Measurements from ENCODE around the gene USP50. TPM values are rescaled to one million over a fixed set of nuclear protein-coding genes. Genes with fewer than 3 reads are reported as not detected.

Gene USP50
- total RNA-seq = 1 to 10 TPM in 1 of 4 donors, not detected in 3; 1.1 TPM
- under 1 TPM in 2 of 3 donors, not detected in 1; 0.04 to 0.12 TPM for polyA plus RNA-seq
- long read RNA-seq, donor 1 = 0 reads
- long read RNA-seq, donor 2 = 0 reads

DNA sequence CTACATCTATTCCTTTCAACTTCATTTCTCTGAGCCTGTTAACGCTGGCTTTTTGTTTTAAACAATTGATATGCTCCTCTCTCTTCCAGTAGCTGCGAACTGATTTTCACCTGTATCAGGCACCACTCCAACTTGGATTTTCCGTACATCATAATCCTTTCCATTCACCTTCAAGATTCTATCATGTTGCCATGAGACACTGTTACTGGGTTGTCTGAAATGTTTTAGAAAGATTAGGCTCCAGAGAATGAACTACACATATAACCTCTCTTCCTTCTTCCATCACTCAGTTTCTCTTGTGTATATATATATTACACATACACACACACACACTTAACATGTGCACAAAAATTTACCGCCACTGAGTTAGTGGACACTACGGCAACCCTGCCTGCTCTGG lies at the start of gene USP50:
TSS of gene USP50 (minus strand) at position 101 of the 400 bp plus-strand sequence. CDS start 141 bp downstream, outside the sequence.
- Histone ChIP-seq H3K27me3 (ENCODE audit: insufficient read depth in 3 of 3, low read length in 2 of 3) (peaks cover 0 to 1% (median 0%) of the 10 kb centered on the region in 3 donors), H3K27ac (no peak within 1 kb of the TSS), H3K9me3 (no peaks in the 10 kb centered on the region), H3K36me3 (ENCODE audit: insufficient read depth in 1 of 2, low read depth in 1 of 2) (no peaks in the 10 kb centered on the region), H3K4me3 (no peak within 1 kb of the TSS), H3K4me1 (no peaks in the 10 kb centered on the region)
- intact Hi-C loops (cut with DNase I) = no loop called here
- 84 to 91% (median 88%) methylated on average over 5 of the region's 5 CpGs for WGBS, 3 donors
- no peak for DNase-seq
- ATAC-seq = no peak
- TF ChIP-seq, protein P1, sequence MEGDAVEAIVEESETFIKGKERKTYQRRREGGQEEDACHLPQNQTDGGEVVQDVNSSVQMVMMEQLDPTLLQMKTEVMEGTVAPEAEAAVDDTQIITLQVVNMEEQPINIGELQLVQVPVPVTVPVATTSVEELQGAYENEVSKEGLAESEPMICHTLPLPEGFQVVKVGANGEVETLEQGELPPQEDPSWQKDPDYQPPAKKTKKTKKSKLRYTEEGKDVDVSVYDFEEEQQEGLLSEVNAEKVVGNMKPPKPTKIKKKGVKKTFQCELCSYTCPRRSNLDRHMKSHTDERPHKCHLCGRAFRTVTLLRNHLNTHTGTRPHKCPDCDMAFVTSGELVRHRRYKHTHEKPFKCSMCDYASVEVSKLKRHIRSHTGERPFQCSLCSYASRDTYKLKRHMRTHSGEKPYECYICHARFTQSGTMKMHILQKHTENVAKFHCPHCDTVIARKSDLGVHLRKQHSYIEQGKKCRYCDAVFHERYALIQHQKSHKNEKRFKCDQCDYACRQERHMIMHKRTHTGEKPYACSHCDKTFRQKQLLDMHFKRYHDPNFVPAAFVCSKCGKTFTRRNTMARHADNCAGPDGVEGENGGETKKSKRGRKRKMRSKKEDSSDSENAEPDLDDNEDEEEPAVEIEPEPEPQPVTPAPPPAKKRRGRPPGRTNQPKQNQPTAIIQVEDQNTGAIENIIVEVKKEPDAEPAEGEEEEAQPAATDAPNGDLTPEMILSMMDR (IDR thresholded peaks at IDR 0.05) = no peak

DNA sequence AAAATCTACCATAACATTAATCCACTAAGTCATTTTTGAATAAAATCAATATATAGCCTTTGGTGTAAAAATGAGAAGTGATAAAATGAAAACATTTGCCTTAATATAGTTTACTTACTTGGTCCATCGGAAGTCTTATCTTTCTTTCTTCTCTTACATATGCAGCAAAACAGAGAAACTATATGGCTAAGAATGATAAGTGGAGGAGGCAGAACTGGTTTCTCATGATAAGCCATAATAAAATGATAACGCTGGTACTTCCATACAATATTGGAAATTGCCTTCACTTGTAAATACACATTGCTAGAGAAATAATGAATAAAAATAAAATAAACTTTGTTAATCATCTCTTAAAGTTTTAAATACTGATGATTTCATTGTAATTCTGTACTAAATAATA lies 47.8 kb upstream of the USP50 start:
- no peaks in the 10 kb centered on the region for H3K4me1 ChIP-seq
- ATAC-seq (no peak), DNase-seq (no peak)
- no peak overlapping the region for H3K27ac ChIP-seq
- H3K4me3 ChIP-seq = no peak overlapping the region
- 93 to 100% (median 98%) methylated on average over 2 of the region's 2 CpGs for WGBS, 3 donors
- H3K9me3 ChIP-seq = no peaks in the 10 kb centered on the region
- intact Hi-C loops (cut with DNase I) = loop anchor here in 1 of 2 donors (10.0 kb wide), 1 partner anchor 120 kb away; no protein-coding TSS in a partner anchor
- peaks cover 5 to 99% of the 10 kb centered on the region in 2 donors for H3K36me3 ChIP-seq (ENCODE audit: insufficient read depth in 1 of 2, low read depth in 1 of 2)
- H3K27me3 ChIP-seq (ENCODE audit: insufficient read depth in 3 of 3, low read length in 2 of 3) = no peaks in the 10 kb centered on the region
- TF ChIP-seq, protein P1 (IDR thresholded peaks at IDR 0.05) = no peak

DNA sequence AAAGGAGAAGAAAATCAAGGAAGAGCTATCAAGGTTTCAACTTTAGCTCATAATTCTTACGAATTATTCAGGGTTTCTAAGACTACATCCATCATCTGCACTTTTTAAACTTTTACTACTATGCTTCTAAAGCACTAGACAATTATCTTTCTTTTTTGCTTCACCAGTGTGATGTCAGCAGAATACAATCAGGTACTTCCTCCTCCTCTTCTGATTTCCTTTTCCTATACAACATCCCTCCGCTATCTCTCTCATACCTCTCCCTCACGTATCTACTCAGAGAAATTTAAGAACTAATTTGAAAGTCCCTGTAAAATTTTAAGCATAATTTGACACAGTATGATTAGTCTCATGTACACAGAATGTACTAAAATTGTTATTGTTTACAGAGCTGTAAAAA lies 47.3 kb upstream of the USP50 start:
- 89 to 91% (median 89%) methylated on average over 3 of the region's 3 CpGs for WGBS, 3 donors
- no peaks in the 10 kb centered on the region for H3K27me3 ChIP-seq (ENCODE audit: insufficient read depth in 3 of 3, low read length in 2 of 3)
- no peaks in the 10 kb centered on the region for H3K9me3 ChIP-seq
- ATAC-seq (no peak), DNase-seq (no peak)
- no peak overlapping the region for H3K27ac ChIP-seq
- intact Hi-C loops (cut with DNase I) = loop anchor here in 1 of 2 donors (10.0 kb wide), 1 partner anchor 121 kb away; no protein-coding TSS in a partner anchor
- peaks cover 5 to 99% of the 10 kb centered on the region in 2 donors for H3K36me3 ChIP-seq (ENCODE audit: insufficient read depth in 1 of 2, low read depth in 1 of 2)
- no peak overlapping the region for H3K4me3 ChIP-seq
- TF ChIP-seq, protein P1 (IDR thresholded peaks at IDR 0.05) = no peak
- H3K4me1 ChIP-seq = no peaks in the 10 kb centered on the region

DNA sequence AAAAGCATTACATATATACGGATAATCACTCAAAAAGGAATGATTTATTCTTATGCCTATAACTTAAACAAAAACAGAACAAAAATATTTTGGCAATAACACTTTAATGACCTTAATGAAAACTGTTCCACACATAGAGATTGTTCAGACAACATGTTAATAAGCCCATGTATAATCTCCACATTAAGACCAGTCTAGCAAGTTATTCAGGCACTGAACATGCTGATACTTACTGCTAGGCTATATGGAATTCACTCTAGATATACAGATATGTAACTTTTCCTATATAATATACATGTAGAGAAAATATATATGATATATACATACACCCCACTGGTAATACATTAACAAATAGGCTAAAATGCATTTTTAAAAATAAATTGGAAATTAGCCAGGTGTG lies 43.8 kb upstream of the USP50 start:
- TF ChIP-seq, protein P1 (IDR thresholded peaks at IDR 0.05) = no peak
- Histone ChIP-seq H3K27me3 (ENCODE audit: insufficient read depth in 3 of 3, low read length in 2 of 3) (no peaks in the 10 kb centered on the region), H3K9me3 (no peaks in the 10 kb centered on the region), H3K36me3 (ENCODE audit: insufficient read depth in 1 of 2, low read depth in 1 of 2) (peaks cover 5 to 100% of the 10 kb centered on the region in 2 donors), H3K27ac (no peak overlapping the region), H3K4me3 (no peak overlapping the region), H3K4me1 (no peaks in the 10 kb centered on the region)
- intact Hi-C loops (cut with DNase I) = loop anchor here in 1 of 2 donors (10.0 kb wide), 1 partner anchor 125 kb away; no protein-coding TSS in a partner anchor
- DNase-seq (no peak), ATAC-seq (no peak)
- WGBS, 3 donors = 93 to 94% (median 94%) methylated on average over 1 of the region's 1 CpG

DNA sequence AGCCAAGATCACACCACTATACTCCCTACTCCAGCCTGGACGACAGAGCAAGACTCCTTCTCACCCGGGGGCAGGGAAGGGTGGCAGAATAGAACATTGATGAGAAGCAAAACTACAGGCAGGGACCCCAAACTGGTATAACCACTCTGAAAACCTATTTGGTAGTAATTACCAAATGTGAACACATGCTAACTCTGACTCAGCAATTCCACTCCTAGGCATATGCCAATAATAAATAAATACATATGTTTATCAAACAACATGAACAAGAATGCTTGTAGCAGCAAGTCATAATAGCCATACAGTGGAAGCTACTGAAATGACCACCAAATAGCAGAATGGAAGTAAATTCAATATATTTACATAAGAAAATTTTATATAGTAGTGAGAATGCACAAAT lies 31.0 kb upstream of the USP50 start:
- DNase-seq (no peak), ATAC-seq (no peak)
- Histone ChIP-seq H3K36me3 (ENCODE audit: insufficient read depth in 1 of 2, low read depth in 1 of 2) (peaks cover 8 to 100% of the 10 kb centered on the region in 2 donors), H3K9me3 (no peaks in the 10 kb centered on the region), H3K4me1 (no peaks in the 10 kb centered on the region), H3K4me3 (no peak overlapping the region), H3K27ac (no peak overlapping the region), H3K27me3 (ENCODE audit: insufficient read depth in 3 of 3, low read length in 2 of 3) (no peaks in the 10 kb centered on the region)
- 95 to 100% (median 99%) methylated on average over 2 of the region's 2 CpGs for WGBS, 3 donors
- intact Hi-C loops (cut with DNase I) = loop anchor here in 1 of 2 donors (5.0 kb wide), 1 partner anchor 95 kb away; no protein-coding TSS in a partner anchor
- TF ChIP-seq, protein P1 (IDR thresholded peaks at IDR 0.05) = no peak

All from psoas muscle (tissue), 8 donors.